HCT116 (cell line): Measurements from ENCODE around the gene SLC39A13.

ENCODE experiments used
- POLR2A ChIP-seq: IDR thresholded peaks from 2 replicates; pipeline ENCODE4 v1.7.0; 2011; ENCODE audit warnings: borderline replicate concordance; ENCODE audit not compliant: insufficient read depth, insufficient read length; ENCODE audit errors: extremely low read depth
- TF ChIP-seq, protein P1 (sequence below), 3 experiments: fragments of 200-600 bp in 1 of 3; sonication (generic) in 1 of 3; IDR thresholded peaks in 2 of 3; conservative IDR thresholded peaks in 1 of 3; 2 replicates each; pipeline ENCODE4 v1.5.1; 2012 to 2017; ENCODE audit warnings: low read depth in 2 of 3, low read length in 2 of 3, antibody characterized with exemption in 1 of 3, borderline replicate concordance in 1 of 3, control low read depth in 1 of 3, mild to moderate bottlenecking in 1 of 3, mixed read lengths in 1 of 3, mixed run types in 1 of 3, moderate library complexity in 1 of 3; ENCODE audit not compliant: insufficient read depth in 1 of 3

DNA sequence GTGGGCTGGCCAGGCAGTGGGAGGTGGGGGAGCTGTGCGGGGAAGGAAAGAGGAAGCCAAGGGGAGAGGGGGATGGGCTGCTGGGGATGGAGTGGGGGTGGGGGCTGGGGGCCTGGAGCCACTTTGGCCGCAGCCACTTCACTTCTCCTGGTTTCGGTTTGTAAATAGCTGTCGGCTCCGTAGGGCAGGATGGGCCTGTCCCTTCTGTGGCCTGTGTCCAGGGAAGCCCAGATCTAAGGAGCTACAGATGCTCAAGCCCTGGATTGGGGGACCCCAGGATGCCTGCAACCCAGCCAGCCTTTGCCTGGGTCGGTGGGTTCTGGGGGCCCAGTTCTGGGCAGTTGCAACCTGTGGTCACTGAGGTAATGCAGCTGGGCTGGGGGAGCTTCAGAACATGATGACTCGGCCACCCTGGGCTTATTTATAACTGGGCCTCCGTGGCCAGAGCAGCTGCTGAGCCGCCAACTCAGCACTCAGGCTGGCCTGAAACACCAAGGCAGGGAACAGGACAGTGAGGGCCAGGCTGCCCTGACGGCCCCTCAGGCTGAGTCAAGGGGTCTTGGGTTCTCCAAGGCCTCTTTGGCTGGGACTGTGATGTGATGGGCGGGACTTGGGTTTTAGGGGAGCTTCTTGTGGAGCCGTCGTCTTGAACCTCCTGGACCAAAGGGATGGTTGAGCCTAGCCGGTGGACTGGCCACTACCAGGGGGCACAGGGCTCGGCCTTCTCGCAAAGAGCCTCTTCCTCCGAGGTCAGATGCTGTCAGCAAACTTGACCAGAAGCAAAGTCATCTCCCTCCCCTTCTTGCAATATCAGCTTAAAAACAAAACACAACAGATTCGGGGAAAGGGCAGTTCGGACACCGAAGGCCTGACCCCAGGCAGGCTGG is 15.0 kb upstream of the SLC39A13 start:
- TF ChIP-seq, protein P1, sequence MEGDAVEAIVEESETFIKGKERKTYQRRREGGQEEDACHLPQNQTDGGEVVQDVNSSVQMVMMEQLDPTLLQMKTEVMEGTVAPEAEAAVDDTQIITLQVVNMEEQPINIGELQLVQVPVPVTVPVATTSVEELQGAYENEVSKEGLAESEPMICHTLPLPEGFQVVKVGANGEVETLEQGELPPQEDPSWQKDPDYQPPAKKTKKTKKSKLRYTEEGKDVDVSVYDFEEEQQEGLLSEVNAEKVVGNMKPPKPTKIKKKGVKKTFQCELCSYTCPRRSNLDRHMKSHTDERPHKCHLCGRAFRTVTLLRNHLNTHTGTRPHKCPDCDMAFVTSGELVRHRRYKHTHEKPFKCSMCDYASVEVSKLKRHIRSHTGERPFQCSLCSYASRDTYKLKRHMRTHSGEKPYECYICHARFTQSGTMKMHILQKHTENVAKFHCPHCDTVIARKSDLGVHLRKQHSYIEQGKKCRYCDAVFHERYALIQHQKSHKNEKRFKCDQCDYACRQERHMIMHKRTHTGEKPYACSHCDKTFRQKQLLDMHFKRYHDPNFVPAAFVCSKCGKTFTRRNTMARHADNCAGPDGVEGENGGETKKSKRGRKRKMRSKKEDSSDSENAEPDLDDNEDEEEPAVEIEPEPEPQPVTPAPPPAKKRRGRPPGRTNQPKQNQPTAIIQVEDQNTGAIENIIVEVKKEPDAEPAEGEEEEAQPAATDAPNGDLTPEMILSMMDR (IDR thresholded peaks at IDR 0.05 in 2 of 3, conservative IDR thresholded peaks at IDR 0.05 in 1 of 3; ENCODE audit: borderline replicate concordance in 1 of 3, insufficient read depth in 1 of 3, low read depth in 2 of 3, low read length in 2 of 3): no peak
- TF ChIP-seq POLR2A: no peak
